ENCODE measurements around the gene NSUN6.

DNA sequence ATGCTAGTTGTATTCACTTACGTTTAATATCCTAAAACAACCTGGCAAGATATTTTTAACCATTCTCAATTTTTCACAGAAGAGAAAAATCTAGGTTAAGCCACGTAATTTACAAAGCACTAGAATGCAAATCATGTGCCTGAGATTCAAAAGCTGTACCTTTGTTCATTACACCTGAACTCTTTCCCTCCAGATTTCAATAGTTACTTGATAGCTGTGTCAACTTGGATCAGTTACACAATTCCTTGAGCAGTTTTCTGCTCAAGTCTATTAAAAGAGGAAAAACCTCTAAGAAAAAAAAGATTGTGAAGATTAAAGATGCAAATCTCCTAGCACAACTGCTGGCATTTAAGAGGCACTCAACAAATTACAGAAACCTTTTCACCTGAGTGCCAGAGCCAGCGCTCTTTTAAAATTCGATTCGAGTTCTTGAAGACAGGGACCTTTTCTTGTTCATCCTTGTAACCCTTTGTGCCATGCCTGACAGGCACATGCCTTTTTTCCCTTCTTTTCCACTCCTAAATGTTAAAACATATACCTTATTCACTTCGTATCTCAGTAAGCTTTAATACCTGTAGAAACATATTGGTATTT lies 886 bp downstream of the NSUN6 start:
- TF ChIP-seq, protein P1, sequence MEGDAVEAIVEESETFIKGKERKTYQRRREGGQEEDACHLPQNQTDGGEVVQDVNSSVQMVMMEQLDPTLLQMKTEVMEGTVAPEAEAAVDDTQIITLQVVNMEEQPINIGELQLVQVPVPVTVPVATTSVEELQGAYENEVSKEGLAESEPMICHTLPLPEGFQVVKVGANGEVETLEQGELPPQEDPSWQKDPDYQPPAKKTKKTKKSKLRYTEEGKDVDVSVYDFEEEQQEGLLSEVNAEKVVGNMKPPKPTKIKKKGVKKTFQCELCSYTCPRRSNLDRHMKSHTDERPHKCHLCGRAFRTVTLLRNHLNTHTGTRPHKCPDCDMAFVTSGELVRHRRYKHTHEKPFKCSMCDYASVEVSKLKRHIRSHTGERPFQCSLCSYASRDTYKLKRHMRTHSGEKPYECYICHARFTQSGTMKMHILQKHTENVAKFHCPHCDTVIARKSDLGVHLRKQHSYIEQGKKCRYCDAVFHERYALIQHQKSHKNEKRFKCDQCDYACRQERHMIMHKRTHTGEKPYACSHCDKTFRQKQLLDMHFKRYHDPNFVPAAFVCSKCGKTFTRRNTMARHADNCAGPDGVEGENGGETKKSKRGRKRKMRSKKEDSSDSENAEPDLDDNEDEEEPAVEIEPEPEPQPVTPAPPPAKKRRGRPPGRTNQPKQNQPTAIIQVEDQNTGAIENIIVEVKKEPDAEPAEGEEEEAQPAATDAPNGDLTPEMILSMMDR (IDR thresholded peaks at IDR 0.05) = no peak
- TF ChIP-seq POLR2A (IDR thresholded peaks at IDR 0.05) (no peak), POLR2AphosphoS5 (IDR thresholded peaks at IDR 0.05) (no peak)
